ENCODE data around the gene UST.

Gene UST

GRCh38 chr6:148709577-148709976, 37.3 kb upstream of the UST start:
- Histone ChIP-seq H3K4me1 (ENCODE audit: control insufficient read depth, insufficient read depth, low read length) (no peaks in the 10 kb centered on the region), H3K27ac (ENCODE audit: low read depth, low read length) (no peak overlapping the region), H3K27me3 (ENCODE audit: control insufficient read depth, insufficient read depth, low read length) (no peaks in the 10 kb centered on the region), H3K4me3 (ENCODE audit: low read depth, low read length) (no peak overlapping the region), H3K36me3 (ENCODE audit: control insufficient read depth, insufficient read depth, low read length) (no peaks in the 10 kb centered on the region), H3K9ac (ENCODE audit: low read length) (no peak overlapping the region), H3K9me3 (ENCODE audit: control insufficient read depth, insufficient read depth, low read depth, low read length) (peaks cover 16% of the 10 kb centered on the region; the same call in 1 of the 2 replicates)

DNA sequence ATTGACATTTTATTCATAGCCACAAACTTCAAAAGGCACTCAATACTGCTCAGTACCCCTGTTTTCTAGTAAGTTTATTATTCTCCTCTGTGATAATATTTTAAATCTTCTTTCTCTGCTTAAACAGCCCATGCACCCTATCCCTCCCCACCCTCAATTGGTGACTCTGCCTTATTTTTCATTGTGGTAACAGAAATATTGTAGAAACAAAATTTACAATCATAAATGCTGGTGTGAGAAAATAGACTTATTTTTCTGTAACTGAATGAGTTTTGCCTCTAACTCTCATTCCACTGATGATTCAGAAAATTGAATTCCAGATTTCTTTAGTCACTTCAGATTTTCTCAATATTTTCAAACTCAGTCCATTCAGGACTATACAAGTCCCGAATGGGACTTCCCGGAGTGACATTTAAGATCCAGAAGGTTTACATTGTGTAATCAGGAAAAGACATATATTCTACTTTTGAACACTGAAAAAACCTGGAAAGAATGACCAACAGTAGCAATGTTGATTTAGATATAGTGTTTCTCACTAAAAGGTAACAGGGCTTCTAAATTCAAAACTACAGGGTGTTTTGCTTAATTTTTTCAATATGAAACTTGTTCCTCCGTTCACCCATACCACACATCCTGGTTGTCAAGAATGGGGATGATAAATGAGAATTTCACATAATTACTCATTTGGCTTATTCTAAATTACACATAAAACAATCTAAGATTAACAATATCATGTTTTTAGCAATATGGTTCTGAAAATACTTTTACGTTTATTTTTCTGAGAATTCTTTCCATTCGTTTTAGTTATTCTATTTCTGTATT, 34.8 kb upstream of the UST start:
- no peak overlapping the region for H3K27ac ChIP-seq (ENCODE audit: low read depth, low read length)
- H3K36me3 ChIP-seq (ENCODE audit: control insufficient read depth, insufficient read depth, low read length) = no peaks in the 10 kb centered on the region
- no peaks in the 10 kb centered on the region for H3K4me1 ChIP-seq (ENCODE audit: control insufficient read depth, insufficient read depth, low read length)
- peaks cover 16% of the 10 kb centered on the region; the same call in 1 of the 2 replicates for H3K9me3 ChIP-seq (ENCODE audit: control insufficient read depth, insufficient read depth, low read depth, low read length)
- H3K9ac ChIP-seq (ENCODE audit: low read length) = no peak overlapping the region
- no peak overlapping the region for H3K4me3 ChIP-seq (ENCODE audit: low read depth, low read length)
- H3K27me3 ChIP-seq (ENCODE audit: control insufficient read depth, insufficient read depth, low read length) = no peaks in the 10 kb centered on the region

DNA sequence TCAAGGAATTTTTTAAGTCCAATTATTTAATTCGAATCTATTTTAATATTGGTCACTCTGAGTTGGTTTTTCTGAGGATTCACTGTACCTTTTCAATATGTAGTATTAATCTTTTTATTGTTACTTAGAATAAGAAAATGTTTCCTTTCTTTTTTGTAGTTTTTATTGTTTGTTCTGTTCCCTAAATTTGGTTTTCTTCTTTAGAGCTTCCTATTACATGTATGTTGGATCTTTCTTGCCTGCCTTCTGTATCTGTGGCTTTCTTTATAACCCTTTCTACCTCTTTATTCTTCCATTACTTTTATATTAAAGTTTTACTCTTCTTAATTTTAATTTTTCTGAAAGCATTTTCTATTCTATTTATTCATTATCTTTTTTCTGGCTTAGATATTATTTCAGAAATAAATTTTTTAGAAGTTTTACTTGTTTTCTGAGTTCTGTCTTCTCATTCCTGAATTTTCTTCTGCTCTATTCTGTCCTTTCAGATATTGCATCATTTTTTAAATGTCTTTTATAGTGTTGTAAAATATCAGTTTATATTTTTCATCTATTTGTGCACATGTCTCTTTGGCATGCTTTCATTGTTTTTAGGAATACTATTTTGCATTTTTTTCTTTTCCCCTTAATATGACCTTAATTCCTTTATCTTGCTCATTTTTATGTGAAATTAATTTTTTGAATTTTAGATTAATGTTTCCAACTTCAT, 33.6 kb upstream of the UST start:
- no peaks in the 10 kb centered on the region for H3K4me1 ChIP-seq (ENCODE audit: control insufficient read depth, insufficient read depth, low read length)
- peaks cover 16% of the 10 kb centered on the region; the same call in 1 of the 2 replicates for H3K9me3 ChIP-seq (ENCODE audit: control insufficient read depth, insufficient read depth, low read depth, low read length)
- no peak overlapping the region for H3K27ac ChIP-seq (ENCODE audit: low read depth, low read length)
- no peak overlapping the region for H3K9ac ChIP-seq (ENCODE audit: low read length)
- no peak overlapping the region for H3K4me3 ChIP-seq (ENCODE audit: low read depth, low read length)
- H3K36me3 ChIP-seq (ENCODE audit: control insufficient read depth, insufficient read depth, low read length) = no peaks in the 10 kb centered on the region
- H3K27me3 ChIP-seq (ENCODE audit: control insufficient read depth, insufficient read depth, low read length) = no peaks in the 10 kb centered on the region

DNA sequence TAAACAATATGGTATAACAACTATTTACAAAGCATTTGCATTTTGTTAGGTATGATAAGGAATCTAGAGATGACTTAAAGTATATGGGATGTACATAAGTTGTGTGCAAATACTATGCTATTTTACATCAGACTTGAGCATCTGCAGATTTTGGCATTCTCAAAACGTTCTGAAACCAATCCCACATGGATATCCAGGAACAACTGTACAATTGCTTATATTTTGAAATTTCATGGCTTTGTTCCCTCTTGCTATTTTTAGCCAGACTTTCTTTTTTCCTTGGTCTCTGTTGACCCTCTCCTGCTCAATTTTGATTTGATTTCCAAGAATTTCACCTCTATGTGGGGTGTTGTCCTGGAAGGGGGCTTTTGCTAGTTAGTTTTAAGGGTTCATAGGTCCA, 32.9 kb upstream of the UST start:
- H3K4me3 ChIP-seq (ENCODE audit: low read depth, low read length) = no peak overlapping the region
- no peaks in the 10 kb centered on the region for H3K27me3 ChIP-seq (ENCODE audit: control insufficient read depth, insufficient read depth, low read length)
- H3K36me3 ChIP-seq (ENCODE audit: control insufficient read depth, insufficient read depth, low read length) = no peaks in the 10 kb centered on the region
- H3K9me3 ChIP-seq (ENCODE audit: control insufficient read depth, insufficient read depth, low read depth, low read length) = peaks cover 16% of the 10 kb centered on the region; the same call in 1 of the 2 replicates
- H3K27ac ChIP-seq (ENCODE audit: low read depth, low read length) = no peak overlapping the region
- no peaks in the 10 kb centered on the region for H3K4me1 ChIP-seq (ENCODE audit: control insufficient read depth, insufficient read depth, low read length)
- no peak overlapping the region for H3K9ac ChIP-seq (ENCODE audit: low read length)

DNA sequence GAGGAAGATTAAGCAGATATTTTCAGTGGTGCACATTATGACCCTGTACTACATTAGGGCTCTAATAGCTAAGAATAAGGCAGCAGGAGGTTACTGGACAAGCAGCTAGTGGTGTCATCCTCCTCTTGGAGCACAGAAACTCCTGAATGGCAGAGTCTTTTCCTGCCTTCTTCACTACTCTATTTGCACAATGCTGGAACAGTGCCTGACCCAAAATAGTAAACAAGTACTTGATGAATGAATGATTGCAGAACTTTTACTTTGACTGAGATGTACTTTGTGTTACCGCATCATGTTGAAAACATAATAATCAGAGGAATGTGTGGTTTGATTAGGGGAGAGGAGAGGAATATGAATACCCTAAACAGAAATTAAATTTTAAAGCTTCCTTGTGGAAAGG, 30.0 kb upstream of the UST start:
- Histone ChIP-seq H3K4me1 (ENCODE audit: control insufficient read depth, insufficient read depth, low read length) (no peaks in the 10 kb centered on the region), H3K9me3 (ENCODE audit: control insufficient read depth, insufficient read depth, low read depth, low read length) (peaks cover 16% of the 10 kb centered on the region; the same call in 1 of the 2 replicates), H3K27ac (ENCODE audit: low read depth, low read length) (no peak overlapping the region), H3K9ac (ENCODE audit: low read length) (no peak overlapping the region), H3K36me3 (ENCODE audit: control insufficient read depth, insufficient read depth, low read length) (no peaks in the 10 kb centered on the region), H3K27me3 (ENCODE audit: control insufficient read depth, insufficient read depth, low read length) (no peaks in the 10 kb centered on the region), H3K4me3 (ENCODE audit: low read depth, low read length) (no peak overlapping the region)

- no peaks in the 10 kb centered on the region for H3K27me3 ChIP-seq (ENCODE audit: control insufficient read depth, insufficient read depth, low read length)
Measured at GRCh38 chr6:148720406-148720805, 26.4 kb upstream of the UST start.

GRCh38 chr6:148720897-148721296, 25.9 kb upstream of the UST start:
- no peaks in the 10 kb centered on the region for H3K27me3 ChIP-seq (ENCODE audit: control insufficient read depth, insufficient read depth, low read length)
- no peaks in the 10 kb centered on the region for H3K36me3 ChIP-seq (ENCODE audit: control insufficient read depth, insufficient read depth, low read length)
- H3K4me3 ChIP-seq (ENCODE audit: low read depth, low read length) = no peak overlapping the region
- peaks cover 5% of the 10 kb centered on the region; the same call in 1 of the 2 replicates for H3K9me3 ChIP-seq (ENCODE audit: control insufficient read depth, insufficient read depth, low read depth, low read length)
- no peak overlapping the region for H3K9ac ChIP-seq (ENCODE audit: low read length)
- no peak overlapping the region for H3K27ac ChIP-seq (ENCODE audit: low read depth, low read length)
- H3K4me1 ChIP-seq (ENCODE audit: control insufficient read depth, insufficient read depth, low read length) = no peaks in the 10 kb centered on the region

More at GRCh38 chr6:148720406-148720805, 26.4 kb upstream of the UST start:
- Histone ChIP-seq H3K27ac (ENCODE audit: low read depth, low read length) (no peak overlapping the region), H3K9me3 (ENCODE audit: control insufficient read depth, insufficient read depth, low read depth, low read length) (peaks cover 5% of the 10 kb centered on the region; the same call in 1 of the 2 replicates), H3K9ac (ENCODE audit: low read length) (no peak overlapping the region), H3K4me3 (ENCODE audit: low read depth, low read length) (no peak overlapping the region), H3K4me1 (ENCODE audit: control insufficient read depth, insufficient read depth, low read length) (no peaks in the 10 kb centered on the region), H3K36me3 (ENCODE audit: control insufficient read depth, insufficient read depth, low read length) (no peaks in the 10 kb centered on the region)

GRCh38 chr6:148723484-148723883, 23.3 kb upstream of the UST start:
- no peaks in the 10 kb centered on the region for H3K4me1 ChIP-seq (ENCODE audit: control insufficient read depth, insufficient read depth, low read length)
- peaks cover 8% of the 10 kb centered on the region; the same call in 1 of the 2 replicates for H3K9me3 ChIP-seq (ENCODE audit: control insufficient read depth, insufficient read depth, low read depth, low read length)
- H3K27me3 ChIP-seq (ENCODE audit: control insufficient read depth, insufficient read depth, low read length) = no peaks in the 10 kb centered on the region
- H3K36me3 ChIP-seq (ENCODE audit: control insufficient read depth, insufficient read depth, low read length) = no peaks in the 10 kb centered on the region
- no peak overlapping the region for H3K4me3 ChIP-seq (ENCODE audit: low read depth, low read length)
- no peak overlapping the region for H3K9ac ChIP-seq (ENCODE audit: low read length)
- no peak overlapping the region for H3K27ac ChIP-seq (ENCODE audit: low read depth, low read length)

- no peak overlapping the region for H3K4me3 ChIP-seq (ENCODE audit: low read depth, low read length)
- no peak overlapping the region for H3K9ac ChIP-seq (ENCODE audit: low read length)
- no peaks in the 10 kb centered on the region for H3K4me1 ChIP-seq (ENCODE audit: control insufficient read depth, insufficient read depth, low read length)
- no peaks in the 10 kb centered on the region for H3K27me3 ChIP-seq (ENCODE audit: control insufficient read depth, insufficient read depth, low read length)
- no peak overlapping the region for H3K27ac ChIP-seq (ENCODE audit: low read depth, low read length)
- H3K36me3 ChIP-seq (ENCODE audit: control insufficient read depth, insufficient read depth, low read length) = no peaks in the 10 kb centered on the region
- H3K9me3 ChIP-seq (ENCODE audit: control insufficient read depth, insufficient read depth, low read depth, low read length) = peaks cover 8% of the 10 kb centered on the region; the same call in 1 of the 2 replicates
Measured at GRCh38 chr6:148724428-148724827, 22.4 kb upstream of the UST start.

DNA sequence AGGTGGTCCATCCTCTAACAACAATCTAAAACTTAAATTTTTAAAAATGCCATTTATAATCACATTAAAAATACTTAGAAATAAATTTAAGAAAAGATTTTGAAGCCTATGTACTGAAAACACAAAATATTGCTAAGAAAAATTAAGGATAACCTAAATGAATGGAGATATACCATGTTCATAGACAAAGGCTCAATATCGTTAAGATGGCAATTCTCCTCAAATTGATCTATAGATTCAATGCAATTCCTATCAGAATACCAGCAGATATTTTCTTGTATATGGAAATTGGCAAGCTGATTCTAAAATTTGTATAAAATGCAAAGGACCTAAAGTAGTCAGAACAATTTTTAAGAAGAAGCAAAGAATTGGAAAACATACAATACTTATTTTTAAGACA, 19.7 kb upstream of the UST start:
- H3K4me1 ChIP-seq (ENCODE audit: control insufficient read depth, insufficient read depth, low read length) = no peaks in the 10 kb centered on the region
- no peak overlapping the region for H3K9ac ChIP-seq (ENCODE audit: low read length)

DNA sequence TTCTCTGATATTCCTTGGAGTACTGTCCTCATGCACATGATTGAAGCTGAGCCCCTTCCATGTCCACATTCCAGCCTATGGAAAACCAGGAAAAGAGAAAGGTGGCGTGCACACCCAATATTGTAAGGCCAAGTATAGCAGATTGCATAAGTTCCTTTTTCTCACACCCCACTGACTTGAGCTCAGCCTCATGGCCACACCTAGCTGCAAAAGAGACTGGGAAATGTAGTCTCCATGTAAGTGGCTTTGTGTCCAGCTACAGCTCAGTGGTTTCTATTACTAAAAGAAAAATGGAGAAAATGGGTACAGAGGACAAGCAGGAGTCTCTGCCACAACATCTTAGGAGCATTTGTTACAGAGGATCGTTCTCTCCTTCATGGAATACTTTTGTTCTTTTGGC, 10.8 kb upstream of the UST start:
- H3K9me3 ChIP-seq (ENCODE audit: control insufficient read depth, insufficient read depth, low read depth, low read length) = peaks cover 5% of the 10 kb centered on the region
- H3K4me1 ChIP-seq (ENCODE audit: control insufficient read depth, insufficient read depth, low read length) = peaks cover 2% of the 10 kb centered on the region; the same call in 1 of the 2 replicates
- no peak overlapping the region for H3K27ac ChIP-seq (ENCODE audit: low read depth, low read length)
- H3K9ac ChIP-seq (ENCODE audit: low read length) = no peak overlapping the region
- H3K4me3 ChIP-seq (ENCODE audit: low read depth, low read length) = no peak overlapping the region
- no peaks in the 10 kb centered on the region for H3K36me3 ChIP-seq (ENCODE audit: control insufficient read depth, insufficient read depth, low read length)
- H3K27me3 ChIP-seq (ENCODE audit: control insufficient read depth, insufficient read depth, low read length) = no peaks in the 10 kb centered on the region

More for the DNA sequence above, 19.7 kb upstream of the UST start:
- Histone ChIP-seq H3K36me3 (ENCODE audit: control insufficient read depth, insufficient read depth, low read length) (no peaks in the 10 kb centered on the region), H3K9me3 (ENCODE audit: control insufficient read depth, insufficient read depth, low read depth, low read length) (peaks cover 8% of the 10 kb centered on the region; the same call in 1 of the 2 replicates), H3K27ac (ENCODE audit: low read depth, low read length) (no peak overlapping the region), H3K27me3 (ENCODE audit: control insufficient read depth, insufficient read depth, low read length) (no peaks in the 10 kb centered on the region), H3K4me3 (ENCODE audit: low read depth, low read length) (no peak overlapping the region)
